IPS-NIHi11 (cell line): Measurements from ENCODE around the gene SDK1.

Experiments
- DNase-seq: peaks from one replicate; pipeline ENCODE4 v3.0.0; 2012; ENCODE audit warnings: mixed read lengths, low spot score

SDK1 gene

DNA sequence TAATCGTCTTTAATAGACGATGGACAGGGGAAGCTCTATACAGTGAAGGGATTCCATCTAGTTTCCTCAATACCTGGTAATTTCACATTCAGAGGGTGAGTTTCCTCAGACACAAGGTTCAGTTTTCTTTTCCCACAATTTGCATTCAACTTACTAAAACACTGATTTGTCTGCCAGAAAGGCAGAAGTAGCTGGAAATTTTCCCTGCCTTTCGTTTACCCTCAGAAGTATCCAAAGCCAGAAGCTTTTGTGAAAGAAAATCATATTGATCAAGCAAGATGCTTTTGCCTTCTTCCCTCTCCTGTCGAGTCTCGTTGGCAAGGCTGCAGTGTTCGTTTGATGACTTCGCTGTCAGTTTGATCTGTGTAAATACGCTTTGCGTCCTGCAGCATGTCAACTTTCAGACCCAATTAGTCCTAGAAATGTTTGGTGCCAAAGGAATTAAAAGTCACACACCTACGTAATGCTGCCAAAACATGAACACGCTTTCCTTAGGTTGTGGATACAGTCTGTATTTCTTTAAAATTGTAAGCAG lies 749.1 kb downstream of the SDK1 start:
- no peak for DNase-seq

DNA sequence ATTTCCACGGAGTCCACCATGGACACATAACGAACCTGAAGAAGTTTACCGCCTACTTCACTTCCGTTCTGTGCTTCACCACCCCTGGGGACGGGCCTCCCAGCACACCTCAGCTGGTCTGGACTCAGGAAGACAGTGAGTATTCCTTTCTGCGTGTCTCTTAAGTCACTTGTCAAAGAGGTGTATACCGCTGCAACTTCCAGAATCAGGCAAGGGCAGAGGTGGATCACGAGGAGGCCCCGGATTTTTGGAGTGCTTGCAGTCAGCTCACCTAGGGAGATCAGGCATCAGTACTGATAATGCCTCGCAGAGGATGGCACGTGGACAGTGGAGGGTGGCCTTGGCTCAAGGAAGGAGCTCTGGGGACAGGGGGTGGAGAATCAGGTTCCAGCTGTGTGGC lies 750.6 kb downstream of the SDK1 start:
- no peak for DNase-seq

DNA sequence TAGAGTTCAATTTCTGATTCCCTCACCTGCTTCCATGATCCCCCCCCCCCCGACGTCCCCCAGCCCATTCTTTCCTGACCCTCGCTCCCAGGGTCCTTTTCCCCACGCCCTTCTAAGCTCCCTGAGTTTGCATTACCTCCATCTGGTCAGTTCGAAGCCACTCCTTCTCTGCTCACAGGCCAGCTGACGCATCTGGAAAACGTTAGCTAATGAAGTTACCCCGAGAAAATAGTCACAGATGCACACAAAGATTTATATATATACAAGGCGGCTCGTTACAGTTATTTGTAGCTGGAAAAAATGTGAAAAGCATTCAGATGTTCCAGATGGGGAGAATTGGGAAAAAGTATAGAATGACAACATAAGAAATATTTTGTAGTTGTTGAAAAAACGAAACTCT lies 751.1 kb downstream of the SDK1 start:
- no peak for DNase-seq

DNA sequence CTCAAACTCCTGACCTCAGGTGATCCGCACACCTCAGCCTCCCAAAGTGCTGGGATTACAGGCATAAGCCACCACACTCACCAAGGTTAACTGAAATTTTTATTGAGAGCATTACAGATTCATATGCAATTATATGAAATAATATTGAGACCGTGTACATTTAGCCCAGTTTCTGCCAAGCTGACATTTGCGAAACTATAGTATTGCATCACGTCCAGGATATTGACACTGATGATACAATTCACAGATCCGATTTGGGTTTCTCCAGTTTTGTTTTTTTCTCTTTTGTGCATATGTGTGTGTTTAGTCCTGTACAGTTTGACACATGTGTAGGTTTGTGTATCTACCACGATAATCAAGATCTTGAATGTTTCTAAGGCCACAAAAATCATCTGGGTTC lies 753.1 kb downstream of the SDK1 start:
- no peak for DNase-seq

DNA sequence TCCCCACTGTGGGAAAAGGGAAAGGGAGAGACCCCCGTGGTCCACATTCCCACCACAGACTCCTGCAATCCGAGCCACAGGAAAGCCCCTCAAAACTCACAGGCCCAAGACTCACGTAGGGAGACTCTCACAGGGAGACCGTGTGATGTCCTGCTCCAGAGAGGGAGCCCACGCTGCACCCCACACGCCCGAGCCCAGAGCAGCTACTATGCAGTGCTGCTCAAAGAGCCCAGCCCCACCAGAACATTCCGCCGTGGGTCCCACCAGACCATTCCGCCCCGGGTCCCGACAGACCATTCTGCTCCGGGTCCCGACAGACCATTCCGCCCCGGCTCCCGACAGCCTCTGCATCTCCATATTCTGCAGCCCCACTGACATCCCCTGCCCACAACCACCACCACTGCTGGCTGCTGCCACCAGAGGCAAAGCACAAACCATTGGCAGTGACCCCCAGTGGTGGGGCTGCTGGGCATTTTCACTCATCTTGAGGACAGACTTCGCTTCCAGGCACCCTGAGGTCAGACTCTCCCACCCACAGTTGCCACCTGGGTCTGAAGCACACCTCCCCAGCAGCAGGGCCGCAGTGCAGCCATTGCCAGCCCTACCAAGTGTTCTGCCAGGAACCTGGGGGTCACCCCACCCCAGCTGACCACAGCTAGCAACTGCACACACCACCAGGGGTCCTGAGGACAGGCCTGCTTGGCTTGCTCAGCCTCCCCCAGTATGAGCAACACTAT lies 755.7 kb downstream of the SDK1 start:
- DNase-seq, result no peak

DNA sequence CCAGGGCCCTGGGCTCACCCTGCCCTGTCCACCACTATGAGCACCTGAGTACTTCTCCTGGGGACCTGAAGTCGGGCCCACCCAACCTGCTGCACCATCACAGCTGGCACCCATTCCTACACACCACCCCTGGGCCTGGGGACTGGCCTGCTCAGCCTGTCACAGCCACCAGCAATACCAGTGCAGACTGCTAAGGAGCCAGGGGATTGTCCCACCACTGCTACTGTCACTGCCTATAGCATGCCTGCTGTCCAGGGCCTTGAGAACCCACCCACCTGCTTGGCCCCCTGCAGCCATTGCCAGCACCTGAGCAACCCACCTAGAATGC lies 756.2 kb downstream of the SDK1 start:
- DNase-seq, result no peak

DNA sequence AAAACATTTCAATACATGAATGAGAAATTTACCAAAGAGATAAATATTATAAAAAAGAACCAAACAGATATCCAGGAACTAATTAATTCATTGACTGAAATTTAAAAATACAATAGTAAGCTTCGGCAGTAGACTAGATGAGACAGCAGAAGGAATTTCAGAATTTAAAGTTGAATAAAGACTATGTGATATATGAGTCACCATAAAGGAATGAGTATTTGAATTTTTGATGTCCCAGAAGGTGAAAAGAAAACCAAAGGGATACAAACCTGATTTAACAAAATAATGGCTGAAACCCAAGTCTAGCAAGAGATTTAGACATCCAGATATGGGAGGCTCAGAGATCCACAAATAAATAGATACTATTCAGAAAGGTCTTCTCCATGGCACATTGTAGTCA lies 757.1 kb downstream of the SDK1 start:
- no peak for DNase-seq

DNA sequence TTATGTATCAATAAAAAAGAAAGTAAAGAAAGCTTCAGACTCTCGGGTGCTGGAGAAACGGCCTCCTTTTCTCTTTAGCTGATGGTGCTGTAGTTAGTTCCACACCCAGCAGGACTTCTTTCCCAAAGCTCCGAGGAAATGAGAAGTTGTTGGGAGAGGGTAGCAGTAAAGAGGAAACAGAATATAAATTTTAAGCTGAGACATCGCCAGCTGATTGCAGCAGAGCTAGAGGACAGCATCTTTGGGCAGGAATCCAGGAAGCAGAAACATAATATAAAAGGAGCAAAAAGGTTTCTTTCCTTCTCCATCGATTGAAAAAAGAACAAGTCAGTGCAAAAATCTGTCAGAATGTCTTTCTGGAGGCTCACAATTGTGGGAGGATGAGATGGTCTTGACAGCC lies 764.1 kb downstream of the SDK1 start:
- no peak for DNase-seq

DNA sequence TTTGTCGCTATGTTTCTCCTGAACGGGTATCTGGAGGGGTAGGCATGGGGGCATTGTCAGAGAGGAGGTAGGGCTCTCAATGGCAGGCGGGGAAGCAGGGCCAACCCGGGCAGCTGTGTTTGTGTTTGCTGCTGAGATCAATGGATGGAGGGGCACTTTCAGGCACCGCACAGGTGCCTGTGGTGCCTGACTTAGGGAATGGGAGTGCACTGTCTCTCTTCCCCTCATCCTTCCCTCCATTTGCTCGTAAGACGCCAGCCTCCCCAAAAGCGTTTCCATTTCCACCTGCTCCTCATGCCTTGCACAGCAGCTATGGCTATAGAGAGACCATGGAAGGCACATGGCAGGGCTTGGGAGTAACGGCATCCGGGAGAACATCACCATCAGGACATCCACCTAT lies 765.2 kb downstream of the SDK1 start:
- DNase-seq, result no peak

DNA sequence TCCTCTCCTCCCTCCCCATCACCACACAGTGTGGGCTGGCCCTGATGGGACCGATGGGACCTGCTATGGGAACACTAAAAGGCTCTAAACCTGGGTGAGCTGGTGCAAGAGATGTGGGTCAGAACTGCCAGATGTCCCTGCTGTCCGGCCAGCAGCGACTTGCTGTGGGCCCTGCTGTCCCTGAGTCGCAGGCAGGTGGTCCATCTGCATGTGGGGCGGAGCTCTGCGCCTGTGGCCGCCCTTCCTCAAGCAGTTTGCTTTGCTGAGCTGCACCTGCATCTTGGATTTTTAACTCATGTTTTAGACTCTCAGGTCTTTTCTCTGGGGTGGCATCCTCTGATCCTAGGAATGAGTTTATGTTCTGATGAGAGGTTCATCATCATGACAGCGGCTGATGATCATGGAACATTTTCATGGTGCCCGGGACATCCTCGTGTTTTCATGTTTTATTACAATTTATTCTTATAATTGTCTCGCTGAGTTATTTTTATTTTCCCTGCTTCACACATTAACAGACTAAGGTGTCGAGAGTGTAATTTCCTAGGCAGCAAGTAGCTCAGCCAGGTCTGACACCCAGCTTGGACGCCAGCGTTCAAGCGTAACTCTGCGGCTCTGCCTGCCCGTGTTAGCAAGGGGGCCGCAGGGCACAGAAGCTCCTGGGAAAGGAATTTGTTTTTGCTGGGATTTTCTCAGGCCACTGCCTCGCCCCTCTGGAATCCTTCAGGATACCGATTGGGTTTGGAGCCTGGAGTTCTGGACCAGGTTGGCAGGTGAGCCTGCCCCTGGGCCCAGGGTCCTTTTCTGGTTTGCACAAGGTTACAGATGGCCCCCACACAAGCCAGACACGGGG lies 765.8 kb downstream of the SDK1 start:
- no peak for DNase-seq

DNA sequence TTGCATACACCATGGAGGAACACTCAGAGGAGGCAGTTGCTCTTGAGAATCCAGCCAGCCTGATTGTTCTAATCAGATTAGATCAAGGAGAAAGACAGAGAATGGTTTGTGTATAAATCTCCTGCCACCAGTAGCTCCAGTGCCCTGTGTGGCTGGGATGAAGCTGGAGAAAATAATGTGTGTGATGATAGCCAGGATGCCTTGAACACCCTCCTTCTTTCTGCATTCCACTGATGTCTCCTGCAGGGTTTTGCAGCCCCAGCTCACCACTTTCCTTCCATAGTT lies 766.4 kb downstream of the SDK1 start:
- DNase-seq, result no peak

DNA sequence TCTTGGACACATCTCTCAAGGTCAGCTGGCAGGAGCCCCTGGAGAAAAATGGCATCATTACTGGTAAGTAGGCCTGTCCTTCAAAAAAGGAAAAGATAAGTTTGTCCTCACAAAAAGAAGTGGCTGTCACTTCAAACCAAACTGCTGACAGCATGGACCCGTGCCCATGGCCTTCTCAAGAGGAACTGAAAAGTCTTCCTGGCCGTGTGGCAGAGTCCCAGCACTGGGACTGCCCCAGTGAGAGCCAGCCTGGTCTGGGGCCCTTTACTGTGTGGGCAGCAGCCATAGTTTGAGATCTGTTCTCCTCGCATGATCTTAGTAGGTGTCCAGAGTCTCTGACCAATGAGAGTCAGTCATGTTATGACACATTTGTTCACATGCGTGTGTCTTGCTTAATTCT lies 766.8 kb downstream of the SDK1 start:
- DNase-seq, result no peak

DNA sequence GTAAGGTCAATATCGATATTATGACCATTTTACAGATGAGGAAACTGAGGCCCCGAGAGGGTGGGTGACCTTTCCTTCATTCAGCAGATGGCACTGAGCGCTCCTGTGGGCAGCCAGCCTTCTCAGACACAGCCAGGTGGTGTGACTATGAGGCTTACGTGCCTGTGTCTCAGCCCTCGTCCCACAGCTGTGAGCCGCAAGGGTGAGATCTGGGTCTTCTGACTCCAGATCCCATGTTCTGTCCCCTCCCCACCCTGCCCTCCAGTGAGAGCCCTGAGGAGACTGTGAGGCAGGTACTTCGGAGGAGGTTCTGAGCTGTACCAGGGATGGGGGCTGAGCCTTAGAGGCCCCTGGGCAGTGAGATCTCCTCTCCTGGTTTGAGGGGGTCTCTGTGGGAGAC lies 767.2 kb downstream of the SDK1 start:
- DNase-seq, result no peak

DNA sequence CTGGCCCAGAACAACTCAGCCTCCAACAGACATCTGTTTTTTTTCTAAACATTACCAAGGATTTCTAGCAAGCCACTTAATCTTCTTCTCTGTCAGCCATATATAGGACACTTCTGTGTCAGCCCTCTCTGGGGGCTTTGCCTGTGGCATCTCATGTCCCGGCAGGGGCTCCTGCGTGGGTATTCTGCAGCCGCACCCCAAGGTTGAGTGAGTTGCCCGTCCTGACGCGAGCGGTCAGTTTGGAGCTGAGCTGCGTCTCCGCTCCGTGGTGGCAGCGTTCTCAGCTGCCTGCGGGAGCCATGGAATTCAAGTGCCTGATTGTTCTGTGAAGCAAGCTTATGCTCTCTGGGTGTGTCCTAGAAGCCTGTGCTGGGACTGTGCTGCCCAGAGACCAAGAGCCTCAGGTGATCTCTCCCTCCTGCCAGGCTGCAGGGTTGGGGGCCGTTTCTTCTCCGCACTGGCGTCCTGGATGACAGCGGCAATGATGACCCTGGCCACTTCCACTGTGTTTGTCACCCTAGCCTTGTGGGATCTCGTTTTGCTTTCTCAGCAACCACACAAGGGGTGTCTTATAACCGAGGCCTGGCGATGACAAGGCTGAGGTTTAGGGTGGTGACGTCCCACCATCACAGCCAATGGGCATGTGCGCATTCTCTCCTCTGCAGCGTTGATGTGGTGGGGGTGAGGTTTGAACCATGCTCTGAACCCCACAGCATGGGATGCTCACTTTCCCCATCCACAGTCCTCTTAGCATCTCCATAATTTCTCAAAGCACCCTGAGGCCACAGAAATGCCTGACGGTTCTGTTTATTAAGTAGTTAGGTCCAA lies 768.4 kb downstream of the SDK1 start:
- DNase-seq, result no peak

DNA sequence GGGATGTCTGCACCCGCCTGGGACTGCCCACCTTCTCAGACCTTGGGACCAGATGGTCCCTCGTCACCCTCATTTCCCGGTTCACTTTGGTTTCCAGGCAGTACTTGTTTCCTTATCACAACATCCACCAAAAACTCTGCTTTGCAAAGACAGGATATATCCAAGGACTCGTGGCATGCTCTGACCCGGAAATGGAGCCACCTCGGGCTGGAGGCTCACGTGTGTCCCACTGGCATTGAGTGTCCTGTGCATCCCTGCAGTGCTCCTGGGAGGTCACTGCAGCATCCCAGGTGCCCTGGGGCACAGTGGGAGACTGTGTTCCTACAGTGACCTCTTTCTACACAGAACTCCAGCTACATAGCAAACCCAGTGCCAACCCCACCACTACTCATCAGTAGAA lies 769.2 kb downstream of the SDK1 start:
- no peak for DNase-seq

DNA sequence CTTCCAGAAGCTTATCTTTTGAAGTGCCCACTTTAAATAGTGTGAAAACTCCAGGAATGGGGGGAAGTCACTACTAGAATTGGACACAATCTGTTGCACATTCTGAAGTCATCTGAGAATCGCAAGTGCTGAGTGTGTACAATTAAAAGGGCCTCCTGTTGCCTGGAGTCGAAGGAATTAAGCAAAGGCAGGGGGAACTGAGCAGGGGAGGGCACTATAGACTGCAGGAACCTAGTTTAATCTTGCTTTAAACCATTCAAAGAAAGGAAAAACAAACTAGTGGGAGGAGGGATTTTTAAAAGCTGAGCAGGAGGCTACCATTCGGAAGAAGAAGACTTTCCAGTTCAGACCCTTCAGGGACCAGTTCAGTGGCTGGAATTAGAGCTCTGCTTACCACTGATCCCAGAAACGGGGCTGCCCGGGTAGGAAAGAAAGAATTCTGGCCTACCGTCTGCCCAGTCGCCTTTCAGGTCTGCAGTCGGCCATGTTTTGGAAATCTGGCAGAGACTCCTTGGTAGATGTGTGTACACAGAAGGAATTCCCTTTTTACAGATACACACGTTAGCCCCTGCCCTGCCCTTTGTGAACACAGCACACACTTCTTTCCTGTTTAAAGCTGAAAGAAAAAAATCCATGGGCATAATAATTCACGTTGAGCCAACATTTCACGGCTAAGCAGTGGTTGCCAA lies 770.5 kb downstream of the SDK1 start:
- DNase-seq, result no peak

DNA sequence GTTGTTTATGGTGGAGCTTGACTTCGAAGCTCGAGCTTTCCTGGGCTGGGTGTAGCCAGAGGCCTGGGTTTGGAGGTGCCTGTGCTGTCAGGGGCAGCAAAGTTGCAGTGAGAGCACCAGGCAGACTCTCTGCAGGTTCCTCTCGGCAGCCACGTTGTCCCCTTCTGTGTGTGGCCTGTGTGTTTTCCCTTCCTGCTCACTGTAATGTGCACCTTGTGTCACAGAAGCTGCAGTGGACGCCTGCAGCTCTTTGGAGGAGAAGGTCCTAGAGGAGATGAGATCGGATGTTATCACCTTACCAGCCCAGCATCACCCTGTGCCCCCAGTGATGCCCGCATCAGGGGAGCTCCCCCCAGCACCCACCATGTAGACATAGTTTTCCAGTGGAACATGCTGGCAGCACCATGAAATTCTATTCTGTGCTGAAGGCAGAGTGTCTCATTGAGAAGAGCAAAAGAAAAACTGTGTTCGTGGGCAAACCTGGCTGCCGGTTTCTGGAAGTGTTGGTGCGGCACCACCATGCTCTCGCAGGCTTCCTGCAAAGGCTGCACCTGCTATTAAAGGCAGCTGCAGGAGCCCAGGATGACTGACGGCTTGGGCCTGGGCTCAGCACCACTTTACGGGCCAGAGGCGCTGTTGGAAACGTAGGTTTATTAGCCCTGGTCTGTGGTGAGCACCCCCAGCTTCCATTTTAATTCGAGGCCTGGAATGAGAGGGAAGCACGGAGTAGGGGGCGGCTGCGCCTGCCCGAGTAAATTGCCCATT lies 771.3 kb downstream of the SDK1 start:
- DNase-seq, result no peak

DNA sequence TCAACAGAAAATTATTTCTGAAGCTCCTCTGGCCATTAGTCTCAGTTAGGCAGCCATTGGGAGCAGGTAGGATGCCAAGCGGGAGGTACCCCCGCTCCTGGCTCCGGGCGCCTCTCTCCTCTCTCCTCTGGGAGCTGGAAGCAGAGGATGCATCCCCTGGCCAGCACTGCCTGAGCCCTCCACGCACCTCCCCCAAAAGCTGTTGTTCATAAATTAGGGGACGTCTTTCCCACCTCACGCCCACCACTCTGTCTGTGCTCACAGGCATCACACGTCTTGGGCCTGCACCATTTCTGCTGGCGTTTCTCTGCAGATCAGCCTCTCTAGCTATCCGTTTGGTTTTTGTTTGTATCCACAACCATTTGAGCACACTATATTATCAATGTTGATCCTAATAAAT lies 772.0 kb downstream of the SDK1 start:
- DNase-seq, result no peak

DNA sequence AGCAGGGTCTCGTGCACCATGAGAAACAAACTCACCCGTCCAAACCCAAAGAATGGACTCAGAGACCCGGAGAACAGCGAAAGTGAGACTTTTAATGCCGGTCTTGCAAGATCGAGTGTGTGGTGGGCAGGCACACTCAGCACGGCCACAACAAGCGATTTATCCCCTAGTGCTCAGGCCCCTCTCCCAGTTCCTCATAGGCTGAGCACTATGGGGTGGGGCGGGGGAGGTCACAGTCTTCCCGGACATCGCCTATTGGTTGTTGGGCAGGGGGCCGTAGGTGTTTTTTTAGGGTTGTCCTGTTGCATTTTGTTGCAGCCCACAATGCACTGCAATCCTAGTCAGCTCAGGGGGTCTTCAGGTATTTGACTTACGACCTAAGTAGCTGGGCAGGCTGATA lies 772.7 kb downstream of the SDK1 start:
- DNase-seq, result no peak

DNA sequence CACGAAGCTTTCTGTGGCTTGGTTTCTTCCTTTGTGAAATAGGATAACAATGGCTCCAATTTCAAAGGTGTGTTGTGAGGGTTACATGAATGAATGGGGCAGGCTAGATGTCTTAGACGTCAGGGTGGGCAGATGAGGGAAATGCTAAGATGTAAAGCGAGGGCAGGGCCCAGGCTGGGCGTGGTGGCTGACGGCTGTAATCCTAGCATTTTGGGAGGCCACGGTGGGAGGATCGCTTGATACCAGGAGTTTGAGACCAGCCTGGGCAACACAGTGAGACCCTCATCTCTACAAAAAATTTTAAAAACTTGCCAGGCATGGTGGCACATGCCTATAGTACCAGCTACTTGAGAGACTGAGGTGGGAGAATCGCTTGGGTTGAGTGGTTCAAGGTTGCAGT lies 773.4 kb downstream of the SDK1 start:
- no peak for DNase-seq

DNA sequence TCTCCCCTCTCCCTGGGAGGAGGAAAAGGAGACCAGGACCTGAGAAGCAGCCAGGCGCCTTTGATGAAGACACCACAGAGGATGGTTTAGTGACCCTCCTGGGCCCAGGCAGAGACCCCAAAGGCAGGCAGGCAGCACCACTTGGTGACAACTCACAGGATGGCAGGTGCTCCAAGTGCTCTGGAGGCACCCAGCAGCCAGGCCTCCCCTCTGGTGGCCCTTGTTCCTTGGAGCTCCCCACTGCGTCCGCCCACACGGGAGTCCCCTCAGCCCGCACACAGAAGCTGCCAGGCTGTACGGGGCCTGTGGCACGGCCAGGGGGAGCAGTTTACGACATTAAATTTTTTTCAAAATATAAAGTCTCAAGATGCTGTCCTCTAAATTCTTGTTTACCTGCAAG lies 773.9 kb downstream of the SDK1 start:
- DNase-seq, result no peak
